SK-N-SH treated with all-trans-retinoic acid at 6 μM for 48 hours (cell line): Measurements from ENCODE around the gene PPIP5K2.

ENCODE experiments used
- ATAC-seq: fragments of 200-7000 bp; cut with Tn5 transposase; 3 replicates; pipeline ENCODE4 v1.9.1; 2020; ENCODE audit warnings: mild to moderate bottlenecking, moderate library complexity
- ARNTL ChIP-seq: fragments of 450-650 bp; formaldehyde crosslinking; IDR thresholded peaks from 2 replicates; pipeline ENCODE4 v1.5.0; 2020; ENCODE audit warnings: low read depth, mild to moderate bottlenecking, moderate library complexity, borderline replicate concordance
- BACH2 ChIP-seq: fragments of 250-450 bp; sonication (Bioruptor Pico); IDR thresholded peaks from 2 replicates; pipeline ENCODE4 v1.9.0; 2021; ENCODE audit warnings: mild to moderate bottlenecking, borderline replicate concordance
- CREB5 ChIP-seq: fragments of 250-450 bp; sonication (Bioruptor Pico); IDR thresholded peaks from 2 replicates; pipeline ENCODE4 v1.5.1; 2020; ENCODE audit warnings: low read depth, mild to moderate bottlenecking, moderate library complexity
- CSDC2 ChIP-seq: fragments of 250-450 bp; sonication (Bioruptor Pico); IDR thresholded peaks from 2 replicates; pipeline ENCODE4 v1.5.0; 2020; ENCODE audit warnings: mild to moderate bottlenecking, moderate library complexity
- CSRNP3 ChIP-seq: fragments of 250-450 bp; sonication (Bioruptor Pico); IDR thresholded peaks from 2 replicates; pipeline ENCODE4 v1.5.1; 2021; ENCODE audit warnings: mild to moderate bottlenecking, moderate library complexity
- GLIS3 ChIP-seq: fragments of 250-450 bp; sonication (Bioruptor Pico); IDR thresholded peaks from 2 replicates; pipeline ENCODE4 v1.5.0; 2020; ENCODE audit warnings: mild to moderate bottlenecking, moderate library complexity
- OSR1 ChIP-seq: fragments of 250-450 bp; sonication (Bioruptor Pico); IDR thresholded peaks from 2 replicates; pipeline ENCODE4 v1.8.0; 2022; ENCODE audit warnings: moderate library complexity, mild to moderate bottlenecking, inconsistent platforms
- PATZ1 ChIP-seq: fragments of 250-450 bp; sonication (Bioruptor Pico); IDR thresholded peaks from 2 replicates; pipeline ENCODE4 v1.8.0; 2020; ENCODE audit warnings: mild to moderate bottlenecking, moderate library complexity, borderline replicate concordance
- POU6F1 ChIP-seq: fragments of 250-450 bp; sonication (Bioruptor Pico); IDR thresholded peaks from 2 replicates; pipeline ENCODE4 v1.8.0; 2021; ENCODE audit warnings: low read depth, mild to moderate bottlenecking, moderate library complexity, borderline replicate concordance
- PPARA ChIP-seq: fragments of 250-450 bp; sonication (Bioruptor Pico); IDR thresholded peaks from 2 replicates; pipeline ENCODE4 v1.5.0; 2020; ENCODE audit warnings: mild to moderate bottlenecking, borderline replicate concordance
- RARB ChIP-seq: fragments of 250-450 bp; sonication (Bioruptor Pico); IDR thresholded peaks from 2 replicates; pipeline ENCODE4 v1.8.0; 2021; ENCODE audit warnings: mild to moderate bottlenecking, moderate library complexity
- SNAI2 ChIP-seq: fragments of 250-450 bp; sonication (Bioruptor Pico); IDR thresholded peaks from 2 replicates; pipeline ENCODE4 v1.5.0; 2020; ENCODE audit warnings: mild to moderate bottlenecking, moderate library complexity
- TCF4 ChIP-seq: fragments of 250-450 bp; sonication (Bioruptor Pico); IDR thresholded peaks from 2 replicates; pipeline ENCODE4 v1.8.0; 2021; ENCODE audit warnings: mild to moderate bottlenecking, moderate library complexity, borderline replicate concordance
- TSHZ2 ChIP-seq: fragments of 250-450 bp; sonication (Bioruptor Pico); IDR thresholded peaks from 2 replicates; pipeline ENCODE4 v1.5.0; 2020; ENCODE audit warnings: mild to moderate bottlenecking, moderate library complexity
- ZC3H10 ChIP-seq: fragments of 250-450 bp; sonication (Bioruptor Pico); IDR thresholded peaks from 2 replicates; pipeline ENCODE4 v1.5.1; 2021; ENCODE audit warnings: mild to moderate bottlenecking, moderate library complexity
- ZFP3 ChIP-seq: fragments of 250-450 bp; sonication (Bioruptor Pico); IDR thresholded peaks from 2 replicates; pipeline ENCODE4 v1.5.0; 2020; ENCODE audit warnings: mild to moderate bottlenecking, moderate library complexity
- ZFP30 ChIP-seq: fragments of 450-650 bp; formaldehyde crosslinking; IDR thresholded peaks from 2 replicates; pipeline ENCODE4 v1.5.0; 2022; ENCODE audit warnings: mild to moderate bottlenecking, moderate library complexity
- ZNF565 ChIP-seq: fragments of 450-650 bp; formaldehyde crosslinking; conservative IDR thresholded peaks from 2 replicates; pipeline ENCODE4 v1.5.0; 2020; ENCODE audit warnings: low read depth, mild to moderate bottlenecking, moderate library complexity
- ZNF70 ChIP-seq: fragments of 450-650 bp; formaldehyde crosslinking; IDR thresholded peaks from 2 replicates; pipeline ENCODE4 v1.5.0; 2020; ENCODE audit warnings: mild to moderate bottlenecking, moderate library complexity

PPIP5K2 gene

GRCh38 chr5:103178167-103178566 is 58.1 kb downstream of the PPIP5K2 start (continued):
- TF ChIP-seq TSHZ2 (CRISPR knock-in tag) (no peak), OSR1 (CRISPR knock-in tag) (no peak), PPARA (no peak), CSRNP3 (CRISPR knock-in tag) (no peak), ZNF70 (CRISPR knock-in tag) (no peak), CSDC2 (no peak), POU6F1 (CRISPR knock-in tag) (no peak), ZNF565 (no peak)

- no peak for TF ChIP-seq ZFP30
- no peak for TF ChIP-seq GLIS3
- TF ChIP-seq RARB: no peak
- TF ChIP-seq ZNF70 (CRISPR knock-in tag): no peak
- TF ChIP-seq POU6F1 (CRISPR knock-in tag): no peak
- TF ChIP-seq TSHZ2 (CRISPR knock-in tag): no peak
- no peak for TF ChIP-seq PATZ1 (CRISPR knock-in tag)
- no peak for TF ChIP-seq ZFP3 (CRISPR knock-in tag)
- TF ChIP-seq PPARA: no peak
- TF ChIP-seq TCF4 (CRISPR knock-in tag): no peak
- no peak for TF ChIP-seq SNAI2 (CRISPR knock-in tag)
- no peak for TF ChIP-seq ARNTL (CRISPR knock-in tag)
- no peak for TF ChIP-seq ZC3H10
- no peak for TF ChIP-seq OSR1 (CRISPR knock-in tag)
- no peak for TF ChIP-seq CSDC2
- TF ChIP-seq BACH2 (CRISPR knock-in tag): no peak
- no peak for TF ChIP-seq CREB5 (CRISPR knock-in tag)
- ATAC-seq: no peak
These were observed 66.1 kb downstream of the PPIP5K2 start for GRCh38 chr5:103186152-103186551.
